HG02571 (cell line): ENCODE measurements around the gene NLK.
"Not testable (repeated sequence)": the region's sequence is repeated elsewhere in the genome, so short reads cannot be mapped to it uniquely, and the experiment has no call there.

Experiments
- ATAC-seq: cut with Tn5 transposase; IDR thresholded peaks from one replicate; pipeline ENCODE4 v1.9.1; 2021; ENCODE audit warnings: mild to moderate bottlenecking, moderate library complexity; ENCODE audit not compliant: unreplicated experiment

Gene NLK

DNA sequence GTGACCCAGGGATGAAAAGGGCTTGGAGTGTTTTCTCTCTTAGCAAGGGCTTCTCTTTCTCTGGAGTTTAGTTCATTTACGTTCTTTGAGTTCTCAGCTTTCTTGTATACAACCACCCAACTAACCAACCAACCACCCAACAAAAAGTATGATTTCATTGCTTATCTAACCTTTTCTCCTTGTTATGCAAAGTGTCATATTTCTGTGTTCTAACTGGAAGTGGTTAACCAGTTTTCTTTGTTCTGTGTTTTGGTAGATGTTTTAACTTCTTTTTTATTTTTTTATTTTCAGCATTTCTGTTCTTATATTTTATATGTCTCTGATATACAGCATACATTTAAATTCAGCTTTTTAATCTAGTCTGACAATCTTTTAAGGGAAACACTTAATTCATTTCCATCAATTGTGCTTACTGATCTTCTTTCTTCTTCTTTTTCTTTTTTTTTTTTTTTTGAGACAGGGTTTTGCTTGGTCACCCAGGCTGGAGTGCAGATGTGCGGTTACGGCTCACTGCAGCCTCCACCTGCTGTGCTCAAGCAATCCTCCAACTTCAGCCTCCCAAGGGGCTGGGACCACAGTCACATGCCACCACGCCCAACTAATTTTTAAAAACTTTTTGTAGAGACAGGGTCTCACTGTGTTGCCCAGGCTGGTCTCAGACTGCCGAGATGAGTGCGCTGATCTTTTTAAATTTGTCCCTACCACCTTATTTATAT lies 29.6 kb downstream of the NLK start:
- no peak for ATAC-seq

DNA sequence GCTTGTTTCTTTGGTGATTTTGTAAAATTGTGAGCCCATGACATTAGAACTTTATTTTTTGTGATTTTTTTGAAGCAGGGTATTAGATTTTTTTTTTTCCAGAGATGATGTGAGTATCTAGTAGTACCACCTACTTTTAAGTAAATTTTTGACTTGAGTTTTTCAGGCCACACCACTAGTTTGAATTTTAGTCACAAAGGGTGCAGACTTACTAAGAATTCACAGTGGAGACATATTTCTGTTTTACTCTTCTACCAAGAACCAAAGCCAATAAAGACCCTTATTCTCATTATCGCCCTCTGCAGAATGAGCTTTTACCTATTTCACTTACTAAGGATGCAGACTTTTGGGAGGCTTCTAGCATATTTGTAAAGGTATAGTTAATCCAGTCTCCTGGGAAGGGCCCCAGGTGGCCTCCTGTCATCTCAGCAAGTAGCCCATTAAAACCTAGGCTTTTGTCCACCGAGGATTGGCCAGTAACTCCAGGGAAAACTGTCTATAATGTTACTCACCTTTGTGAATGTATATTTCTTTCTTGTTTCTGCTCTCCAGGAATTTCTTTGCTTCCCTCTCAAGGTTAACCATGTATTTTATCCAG lies 30.6 kb downstream of the NLK start:
- ATAC-seq, result no peak

DNA sequence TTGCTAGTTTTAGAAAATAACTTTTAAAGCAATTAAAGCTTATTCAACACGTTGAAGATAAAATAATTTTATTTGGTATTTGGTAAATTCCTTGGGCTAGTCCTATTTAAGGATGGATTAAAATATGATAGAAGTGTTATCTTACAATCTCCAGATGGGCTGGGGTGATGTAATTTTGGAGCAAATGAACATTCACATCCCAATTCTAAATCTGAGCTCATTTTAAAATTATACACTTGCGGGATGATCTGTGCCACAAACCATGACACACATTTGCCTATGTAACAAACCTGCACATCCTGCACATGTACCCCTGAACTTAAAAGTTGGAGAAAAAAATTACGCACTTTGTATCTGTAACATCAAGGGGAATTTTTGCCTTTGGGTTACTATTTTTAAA lies 31.5 kb downstream of the NLK start:
- ATAC-seq, result no peak

DNA sequence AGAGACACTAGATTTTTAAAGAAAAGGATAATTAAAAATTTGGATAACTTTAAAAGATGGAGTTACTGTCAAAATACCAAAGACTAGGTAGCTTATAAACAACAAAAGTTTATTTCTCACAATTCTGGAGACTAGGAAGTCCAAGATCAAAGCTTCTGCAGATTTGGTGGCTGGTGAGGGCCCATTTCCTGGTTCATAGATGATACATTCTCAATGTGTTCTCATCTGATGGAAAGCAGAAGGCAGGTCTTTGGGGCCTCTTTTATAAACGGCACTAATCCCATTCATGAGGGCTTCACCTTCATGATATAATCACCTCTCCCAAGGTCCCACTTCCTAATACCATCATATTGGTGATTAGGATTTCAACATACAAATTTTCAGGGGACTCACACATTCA lies 33.7 kb downstream of the NLK start:
- ATAC-seq, result no peak

DNA sequence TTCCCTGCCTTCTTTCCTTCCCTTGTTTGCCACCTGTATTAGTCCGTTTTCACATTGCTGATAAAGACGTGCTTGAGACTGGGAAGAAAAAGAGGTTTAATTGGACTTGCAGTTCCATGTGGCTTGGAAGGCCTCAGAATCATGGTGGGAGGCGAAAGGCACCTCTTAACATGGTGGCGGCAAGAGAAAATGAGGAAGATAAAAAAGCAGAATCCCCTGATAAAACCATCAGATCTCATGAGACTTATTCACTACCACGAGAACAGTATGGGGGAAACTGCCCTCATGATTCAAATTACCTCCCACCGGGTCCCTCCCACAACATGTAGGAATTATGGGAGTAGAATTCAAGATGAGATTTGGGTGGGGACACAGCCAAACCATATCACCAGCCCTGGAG lies 34.7 kb downstream of the NLK start:
- not testable (repeated sequence) for ATAC-seq

DNA sequence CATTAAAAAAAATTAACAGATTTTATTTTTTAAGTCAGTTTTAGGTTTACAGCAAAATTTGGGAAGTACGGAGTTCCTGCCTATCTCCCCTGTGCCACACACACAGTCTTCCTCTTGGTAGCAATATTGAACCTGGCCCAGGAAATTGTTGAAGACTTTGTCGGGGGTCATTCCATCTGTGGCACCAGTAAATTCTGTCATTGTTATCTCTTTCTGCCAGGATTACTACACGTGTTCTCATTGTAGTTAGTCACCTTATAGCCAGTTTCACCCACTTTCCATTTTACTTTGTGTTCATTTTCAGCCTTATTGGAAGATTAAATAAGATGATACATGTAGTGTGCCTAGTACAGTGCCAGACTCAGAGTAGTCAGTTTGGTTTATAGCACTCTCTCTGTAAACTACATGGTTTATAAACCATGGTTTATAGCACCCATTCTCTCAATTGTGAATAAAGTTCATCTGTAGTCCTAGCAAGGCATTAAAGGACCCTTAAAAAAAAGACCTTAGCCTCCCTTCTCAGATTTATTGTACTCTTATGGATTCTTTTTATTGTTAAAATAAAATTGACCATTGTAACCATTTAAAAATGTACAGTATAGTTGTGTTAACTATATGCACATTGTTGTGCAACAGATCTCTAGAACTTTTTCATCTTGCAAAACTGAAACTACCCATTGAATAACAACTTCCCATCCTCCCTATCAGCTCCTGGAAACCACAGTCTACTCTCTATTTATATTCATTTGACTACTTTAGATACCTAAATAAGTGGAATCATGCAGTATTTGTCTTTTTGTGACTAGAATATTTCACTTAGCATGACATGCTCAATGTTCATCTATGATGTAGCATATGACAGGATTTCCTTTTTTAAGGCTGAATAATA lies 36.1 kb downstream of the NLK start:
- ATAC-seq, result no peak

DNA sequence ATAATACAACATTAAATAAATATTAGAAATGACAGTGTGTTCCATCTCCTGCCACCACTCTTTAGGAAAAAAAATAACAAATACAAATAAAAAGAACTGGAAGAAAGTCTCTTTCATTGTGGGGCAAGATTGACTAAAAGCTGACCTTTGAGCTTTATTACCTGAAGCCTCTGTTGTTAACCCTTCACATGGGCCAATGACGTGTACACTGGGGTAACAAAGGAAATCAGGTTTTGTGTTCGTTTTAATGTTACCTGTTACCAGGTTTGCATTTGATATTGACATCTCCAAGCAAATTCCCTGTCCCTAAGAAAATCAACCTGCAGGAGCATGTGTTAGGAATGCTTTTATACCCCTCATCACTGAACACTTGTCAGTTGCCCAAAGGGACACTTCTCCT lies 39.0 kb downstream of the NLK start:
- no peak for ATAC-seq

DNA sequence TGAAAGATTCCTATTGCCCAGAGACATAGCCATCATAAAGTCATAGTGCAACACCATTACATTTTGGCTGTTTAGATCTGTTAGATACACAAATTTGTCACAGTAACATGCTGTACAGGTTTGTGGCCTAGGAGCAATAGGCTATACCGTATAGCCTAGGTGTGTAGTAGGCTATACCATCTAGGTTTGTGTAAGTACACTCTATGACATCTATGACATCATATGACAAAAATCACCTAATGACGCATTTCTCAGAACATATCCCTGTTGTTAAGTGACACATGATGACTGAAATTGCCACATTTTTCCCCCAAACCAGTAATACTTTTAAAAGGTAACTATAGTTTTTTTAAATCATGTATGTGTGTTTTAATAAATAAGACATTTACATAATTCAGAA lies 43.3 kb downstream of the NLK start:
- ATAC-seq, result no peak

DNA sequence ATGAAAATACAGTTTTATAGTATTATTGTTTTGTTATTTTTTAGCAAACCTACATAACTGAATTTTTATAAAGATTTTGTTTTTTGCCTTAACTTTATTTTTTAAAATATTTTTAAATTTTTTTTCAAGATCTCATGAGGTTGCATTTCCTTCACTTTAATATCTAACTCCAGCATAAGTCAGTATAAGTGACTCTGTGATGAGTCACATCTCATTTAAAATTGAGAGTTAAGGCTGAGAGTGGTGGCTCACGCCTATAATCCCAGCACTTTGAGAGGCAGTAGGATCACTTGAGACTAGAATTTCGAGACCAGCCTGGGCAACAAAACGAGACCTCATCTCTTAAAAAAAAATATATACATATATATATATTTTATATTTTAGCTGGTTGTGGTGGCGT lies 44.0 kb downstream of the NLK start:
- no peak for ATAC-seq

DNA sequence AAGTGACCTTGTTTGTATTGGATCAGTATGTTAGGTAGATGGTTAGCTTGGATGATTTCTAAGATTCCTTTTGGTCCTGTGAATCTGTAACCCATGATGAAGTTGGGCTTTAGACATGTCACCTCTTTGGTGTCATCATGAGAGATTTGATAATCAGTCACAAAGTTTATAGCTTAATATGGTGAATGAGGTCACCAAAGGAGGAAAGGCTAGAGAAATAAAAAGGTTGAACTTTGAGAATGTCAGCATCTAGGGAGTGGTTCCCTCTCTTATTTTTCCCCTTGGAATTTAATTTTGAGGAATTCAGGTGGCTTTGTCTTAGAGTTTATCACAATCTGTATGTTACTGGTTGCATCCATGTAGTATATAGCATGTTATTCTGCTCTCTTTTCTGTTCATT lies 45.3 kb downstream of the NLK start:
- no peak for ATAC-seq

DNA sequence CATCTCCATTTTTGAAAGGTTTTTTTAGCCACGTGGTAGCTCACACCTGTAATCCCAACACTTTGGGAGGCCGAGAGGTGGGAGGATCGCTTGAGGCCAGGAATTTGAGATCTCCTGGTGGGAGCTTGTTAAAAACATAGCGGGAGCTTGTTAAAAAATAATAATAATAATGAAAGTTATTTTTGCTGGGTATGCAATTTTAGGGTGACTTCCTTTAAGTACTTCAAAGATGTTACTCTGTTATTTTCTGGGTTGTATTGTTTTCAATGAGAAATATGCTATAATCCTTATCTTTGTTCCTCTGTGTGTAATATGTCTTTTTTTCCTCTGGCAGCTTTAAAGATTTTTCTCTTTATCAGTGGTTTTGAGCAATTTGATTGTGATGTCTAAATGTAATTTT lies 48.1 kb downstream of the NLK start:
- no peak for ATAC-seq

DNA sequence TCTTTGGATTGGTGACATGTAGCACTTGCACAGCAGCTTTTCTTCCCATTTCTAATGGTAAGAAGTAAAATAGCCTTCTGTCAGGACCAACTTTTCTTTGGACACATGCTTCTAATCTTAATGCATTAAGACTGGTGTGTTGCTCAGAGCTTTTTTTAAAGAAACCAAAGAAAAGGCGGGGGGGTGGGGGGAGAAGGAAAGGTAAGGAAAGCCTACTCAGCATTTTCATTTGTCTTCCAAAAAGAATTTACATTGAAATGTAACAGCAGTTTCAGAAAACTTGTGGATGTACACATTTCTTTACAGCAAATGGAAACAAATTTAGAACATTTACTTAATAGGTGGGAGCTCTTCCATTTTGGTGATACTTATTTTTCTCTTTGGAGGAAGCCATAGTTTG lies 49.6 kb downstream of the NLK start:
- ATAC-seq, result no peak

DNA sequence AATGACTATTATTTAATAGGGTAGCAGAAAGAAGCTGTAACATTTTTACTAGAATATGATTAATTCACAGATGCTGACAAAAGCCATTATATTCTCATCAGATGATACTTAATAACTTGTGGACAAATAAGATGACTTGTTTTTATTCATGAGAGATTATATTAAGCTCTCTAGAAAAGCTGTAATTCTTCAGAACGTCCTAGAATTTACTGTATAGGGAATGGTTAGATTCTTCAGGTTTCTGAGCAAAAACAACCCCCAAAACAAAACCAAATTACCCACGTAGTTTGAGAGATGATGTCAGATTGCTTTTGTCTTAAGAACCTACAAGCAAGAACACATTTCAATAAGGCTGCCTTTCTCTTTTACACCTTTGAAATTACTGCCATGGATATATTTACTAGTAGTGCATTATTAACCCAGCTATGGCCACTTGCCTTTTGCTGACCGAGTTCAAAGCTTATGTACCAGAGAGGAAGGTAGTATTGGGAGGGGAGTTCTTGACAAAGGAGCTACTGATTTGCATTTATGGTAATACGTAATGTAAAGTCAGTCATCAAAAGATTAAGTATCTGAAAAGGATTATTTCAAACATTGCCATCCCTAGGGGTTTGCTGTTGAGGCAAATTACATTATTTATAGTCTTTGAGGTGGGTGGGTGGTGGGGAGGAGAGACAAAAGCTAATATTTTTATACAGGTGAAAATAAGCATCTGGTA lies 51.7 kb downstream of the NLK start:
- no peak for ATAC-seq

DNA sequence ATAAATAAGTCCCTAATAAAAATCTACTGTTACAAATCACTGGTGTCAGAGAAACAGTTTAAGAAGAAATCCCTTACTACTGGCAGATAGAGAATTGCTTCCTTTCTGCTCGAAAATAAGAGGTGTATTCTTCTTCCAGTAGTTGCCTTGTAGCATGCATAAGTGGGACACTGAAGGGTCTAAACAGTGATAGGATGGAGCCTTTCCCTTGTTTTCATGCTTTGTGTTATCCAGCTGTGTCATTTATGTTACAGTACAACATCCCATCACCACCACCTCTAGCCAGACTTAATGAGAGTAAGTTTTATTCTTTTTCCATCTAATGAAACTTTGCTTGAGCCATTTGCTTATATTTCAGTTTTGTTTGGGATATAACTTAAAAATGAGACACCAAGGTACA lies 54.3 kb downstream of the NLK start:
- no peak for ATAC-seq

DNA sequence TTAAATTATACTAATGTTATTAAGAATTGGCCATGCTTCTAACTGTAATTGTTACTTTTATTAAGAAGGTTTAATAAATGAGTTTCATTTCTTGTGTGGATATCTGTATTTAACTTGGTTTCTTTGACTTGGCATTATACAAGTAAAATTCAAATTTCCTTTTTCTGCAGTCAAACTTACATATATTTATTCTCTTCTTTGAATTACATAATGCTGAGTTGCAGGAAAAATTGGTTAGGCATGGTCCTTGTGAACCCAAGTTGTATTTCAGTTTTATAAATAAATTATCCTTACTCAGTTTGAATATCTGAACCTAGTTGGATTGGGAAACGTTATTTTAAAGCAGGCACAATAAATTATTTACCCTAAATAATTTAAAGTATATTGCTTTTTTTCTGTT lies 54.8 kb downstream of the NLK start:
- ATAC-seq, result no peak

DNA sequence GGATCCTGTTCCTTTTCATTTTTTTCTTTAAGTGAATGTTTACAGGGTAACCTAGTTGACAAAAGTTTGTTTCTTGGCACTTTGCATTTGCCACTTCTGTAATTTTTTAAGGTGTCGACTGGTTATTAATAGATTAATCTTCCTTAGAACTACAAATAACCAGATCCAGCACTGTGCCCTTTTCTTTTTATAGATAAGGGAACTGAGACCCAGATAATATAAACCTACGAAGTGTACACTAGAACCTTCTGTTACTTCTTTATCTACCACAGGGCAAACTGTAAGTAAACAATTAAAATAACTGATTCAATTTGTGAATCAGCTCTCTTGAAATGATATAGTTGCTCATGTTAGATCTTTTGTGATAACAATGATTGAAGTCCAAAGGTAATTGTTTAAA lies 55.4 kb downstream of the NLK start:
- ATAC-seq, result no peak

DNA sequence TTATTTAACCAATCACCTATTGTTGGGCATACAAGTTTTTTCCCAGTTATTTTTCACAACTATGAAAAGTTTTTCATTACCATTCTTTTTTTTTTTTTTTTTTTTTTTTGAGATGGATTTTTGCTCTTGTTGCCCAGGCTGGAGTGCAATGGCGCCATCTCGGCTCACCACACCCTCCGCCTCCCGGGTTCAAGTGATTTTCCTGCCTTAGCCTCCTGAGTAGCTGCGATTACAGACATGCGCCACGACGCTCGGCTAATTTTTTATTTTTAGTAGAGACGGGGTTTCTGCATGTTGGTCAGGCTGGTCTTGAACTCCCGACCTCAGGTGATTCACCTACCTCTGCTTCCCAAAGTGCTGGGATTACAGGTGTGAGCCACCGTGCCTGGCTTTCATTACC lies 56.1 kb downstream of the NLK start:
- ATAC-seq, result not testable (repeated sequence)

DNA sequence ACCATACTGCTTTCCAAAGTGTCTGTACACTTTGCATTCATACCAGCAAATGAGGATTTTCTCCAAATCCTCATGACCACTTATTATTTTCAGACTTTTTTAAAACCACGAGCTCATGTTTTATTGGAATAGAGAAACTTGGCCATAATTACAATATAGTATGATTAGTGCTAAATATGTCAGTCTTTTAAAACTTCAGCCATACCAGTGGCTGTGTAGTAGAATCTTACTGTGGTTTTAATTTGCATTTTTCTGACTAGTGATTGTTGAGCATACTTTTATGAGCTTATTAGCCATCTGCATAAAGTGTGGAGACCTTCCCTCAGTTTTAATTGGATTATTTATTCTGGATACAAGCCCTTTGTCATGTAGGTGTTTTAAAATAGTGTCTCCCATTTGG lies 57.8 kb downstream of the NLK start:
- no peak for ATAC-seq

DNA sequence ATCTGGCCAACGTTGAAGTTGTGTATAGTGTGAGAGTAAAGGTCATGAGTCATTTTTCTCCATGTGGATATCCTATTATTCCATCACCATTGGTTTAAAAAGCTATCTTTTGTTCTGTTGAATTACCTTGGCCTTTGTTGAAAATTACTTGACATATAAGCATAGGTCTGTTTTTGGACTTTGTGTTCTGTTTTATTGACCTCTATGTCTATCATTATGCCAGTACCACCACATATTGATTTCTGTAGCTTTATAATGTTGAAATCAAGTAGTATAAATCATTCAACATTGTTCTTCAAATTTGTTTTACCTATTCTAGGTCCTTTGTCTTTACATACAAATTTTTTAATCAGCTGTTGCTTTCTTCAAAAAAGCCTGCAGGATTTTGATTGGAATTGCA lies 58.5 kb downstream of the NLK start:
- ATAC-seq, result no peak

DNA sequence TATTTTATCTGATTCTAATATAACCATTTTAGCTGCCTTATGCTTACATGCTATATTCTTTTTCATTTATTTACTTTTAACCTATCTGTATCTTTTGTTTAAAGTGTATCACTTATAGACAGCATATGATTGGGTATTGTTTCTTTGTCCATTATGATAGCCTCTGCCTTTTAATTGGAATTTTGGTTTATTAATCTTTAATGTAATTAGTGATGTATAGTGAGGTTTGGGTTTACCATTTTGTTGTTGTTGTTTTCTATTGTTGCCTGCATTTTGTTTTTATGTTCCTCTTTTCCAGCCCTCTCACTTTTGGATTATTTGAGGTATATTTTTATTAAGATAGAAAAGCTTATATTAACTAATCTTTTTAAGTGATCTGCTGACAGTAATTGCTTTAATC lies 59.4 kb downstream of the NLK start:
- ATAC-seq, result no peak

DNA sequence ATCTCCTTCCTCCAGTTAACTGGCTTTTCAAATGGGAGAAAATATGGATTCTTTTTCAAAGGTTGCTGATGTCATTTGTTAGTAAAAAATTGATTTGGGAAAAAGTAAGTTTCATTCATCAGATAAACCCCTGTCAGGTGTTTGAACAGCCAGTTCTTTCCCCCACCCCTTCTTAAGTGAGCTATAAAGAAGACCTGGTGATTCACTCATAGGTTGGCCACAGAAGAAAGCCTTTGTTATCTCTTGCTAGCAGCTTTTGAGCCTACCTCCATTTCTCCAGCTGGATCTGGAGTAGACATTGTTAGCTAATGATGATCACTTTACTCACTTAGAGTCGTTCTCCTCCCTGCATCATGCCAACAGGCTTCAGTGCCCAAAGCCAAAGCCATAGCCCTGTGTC lies 63.0 kb downstream of the NLK start:
- no peak for ATAC-seq
